Measurements from ENCODE around the gene RAB34. TPM values are rescaled to one million over a fixed set of nuclear protein-coding genes. Genes with fewer than 3 reads are reported as not detected.

The RAB34 gene
- total RNA-seq, 2 experiments from 2014 or later = 0.22 to 0.99 TPM

DNA sequence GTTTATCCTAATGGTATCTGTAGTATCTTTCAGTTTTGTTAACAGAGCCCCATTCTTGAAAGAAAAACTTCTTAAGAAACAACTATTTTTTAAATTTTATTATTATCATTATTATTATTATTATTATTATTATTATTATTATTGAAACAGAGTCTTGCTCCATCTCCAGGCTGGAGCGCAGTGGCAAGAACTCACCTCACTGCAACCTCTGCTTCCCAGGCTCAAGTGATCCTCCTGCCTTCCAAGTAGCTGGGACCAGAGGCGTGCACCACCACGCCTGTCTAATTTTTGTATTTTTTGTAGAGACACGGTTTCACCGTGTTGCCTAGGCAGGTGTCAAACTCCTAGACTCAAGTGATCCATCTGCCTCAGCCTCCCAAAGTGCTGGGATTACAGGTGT, 32.3 kb downstream of the RAB34 start:
- H3K4me1 ChIP-seq (ENCODE audit: insufficient read depth, low read length, poor library complexity, severe bottlenecking) = no peaks in the 10 kb centered on the region
- H4K20me1 ChIP-seq (ENCODE audit: insufficient read depth, low read length) = no peaks in the 10 kb centered on the region
- H3K4me2 ChIP-seq (ENCODE audit: low read length) = no peak overlapping the region
- no peak overlapping the region for H3K4me3 ChIP-seq (ENCODE audit: low read depth, low read length, poor library complexity, severe bottlenecking)
- ChIA-PET POLR2A (no interaction called here), CTCF (ENCODE audit: unreplicated experiment) (no interaction called here)
- no peaks in the 10 kb centered on the region for H3K79me2 ChIP-seq (ENCODE audit: insufficient read depth, low read depth, low read length)
- no peak overlapping the region for H2AFZ ChIP-seq (ENCODE audit: low read length)
- no TSS peak for BruUV-seq (replicated peaks)
- no peaks in the 10 kb centered on the region for H3K9me2 ChIP-seq (ENCODE audit: insufficient read depth, low read length)
- no peak overlapping the region for H3K27ac ChIP-seq (ENCODE audit: low read depth, low read length, poor library complexity, severe bottlenecking)
- peaks cover 97% of the 10 kb centered on the region for H3K36me3 ChIP-seq (ENCODE audit: insufficient read depth, low read length)
- DNase-seq (ENCODE audit: low spot score) = no peak
- TF ChIP-seq CTCF (conservative IDR thresholded peaks at IDR 0.05; ENCODE audit: low read length) = no peak
- TF ChIP-seq EZH2phosphoT487 (IDR thresholded peaks at IDR 0.05; ENCODE audit: borderline replicate concordance, low read depth, low read length) = no peak
- no peaks in the 10 kb centered on the region for H3K9me3 ChIP-seq (ENCODE audit: low read length)
- intact Hi-C loops (cut with micrococcal nuclease; ENCODE audit: unreplicated experiment) = loop anchor here (10.0 kb wide), 1 partner anchor 61 kb away; no protein-coding TSS in a partner anchor

GRCh38 chr17:28684963-28685362, 32.7 kb downstream of the RAB34 start:
- intact Hi-C loops (cut with micrococcal nuclease; ENCODE audit: unreplicated experiment) = loop anchor here (10.0 kb wide), 1 partner anchor 60 kb away; no protein-coding TSS in a partner anchor
- CTCF ChIA-PET (ENCODE audit: unreplicated experiment) = no interaction called here
- no peak overlapping the region for H3K27ac ChIP-seq (ENCODE audit: low read depth, low read length, poor library complexity, severe bottlenecking)

More at GRCh38 chr17:28684963-28685362, 32.7 kb downstream of the RAB34 start:
- Histone ChIP-seq H4K20me1 (ENCODE audit: insufficient read depth, low read length) (no peaks in the 10 kb centered on the region), H3K4me1 (ENCODE audit: insufficient read depth, low read length, poor library complexity, severe bottlenecking) (no peaks in the 10 kb centered on the region), H3K4me3 (ENCODE audit: low read depth, low read length, poor library complexity, severe bottlenecking) (no peak overlapping the region), H3K4me2 (ENCODE audit: low read length) (no peak overlapping the region), H3K9me3 (ENCODE audit: low read length) (no peaks in the 10 kb centered on the region), H3K9me2 (ENCODE audit: insufficient read depth, low read length) (no peaks in the 10 kb centered on the region), H3K36me3 (ENCODE audit: insufficient read depth, low read length) (peaks cover 96% of the 10 kb centered on the region), H2AFZ (ENCODE audit: low read length) (no peak overlapping the region), H3K79me2 (ENCODE audit: insufficient read depth, low read depth, low read length) (no peaks in the 10 kb centered on the region)
- BruUV-seq (replicated peaks) = no TSS peak
- POLR2A ChIA-PET = no interaction called here
- no peak for DNase-seq (ENCODE audit: low spot score)
- TF ChIP-seq CTCF (conservative IDR thresholded peaks at IDR 0.05; ENCODE audit: low read length) = no peak
- no peak for TF ChIP-seq EZH2phosphoT487 (IDR thresholded peaks at IDR 0.05; ENCODE audit: borderline replicate concordance, low read depth, low read length)
